Hepatocyte (in vitro differentiated cells): ENCODE measurements around the gene PTGER4. TPM values are rescaled to one million over a fixed set of nuclear protein-coding genes. Genes with fewer than 3 reads are reported as not detected.

Experiments used
- DNase-seq: peaks from one replicate; pipeline ENCODE4 v3.0.0-alpha.2; 2016; ENCODE audit warnings: low spot score
- H2AFZ ChIP-seq: fragments of 200-600 bp; sonication (generic); 2 replicates; pipeline ENCODE4 v1.6.0; 2016; ENCODE audit warnings: antibody characterized with exemption, mild to moderate bottlenecking
- H3K27ac ChIP-seq: fragments of 200-600 bp; sonication (generic); 2 replicates; pipeline ENCODE4 v1.5.1; 2016; ENCODE audit warnings: mild to moderate bottlenecking
- H3K27me3 ChIP-seq: fragments of 200-600 bp; sonication (generic); 2 replicates; pipeline ENCODE4 v1.6.1; 2016
- H3K36me3 ChIP-seq: fragments of 200-600 bp; sonication (generic); replicated peaks from 2 replicates; pipeline ENCODE4 v1.5.1; 2016; ENCODE audit warnings: low read depth; ENCODE audit not compliant: insufficient read depth
- H3K4me1 ChIP-seq: fragments of 200-600 bp; sonication (generic); 2 replicates; pipeline ENCODE4 v1.5.1; 2016; ENCODE audit warnings: mild to moderate bottlenecking, moderate library complexity; ENCODE audit not compliant: insufficient read depth
- H3K4me2 ChIP-seq: fragments of 200-600 bp; sonication (generic); 2 replicates; pipeline ENCODE4 v1.6.0; 2016
- H3K4me3 ChIP-seq: fragments of 200-600 bp; sonication (generic); 2 replicates; pipeline ENCODE4 v1.5.1; 2016; ENCODE audit warnings: mild to moderate bottlenecking
- H3K79me2 ChIP-seq: fragments of 200-600 bp; sonication (generic); 2 replicates; pipeline ENCODE4 v1.6.0; 2017; ENCODE audit warnings: mild to moderate bottlenecking
- H3K9me2 ChIP-seq: fragments of 200-600 bp; sonication (generic); replicated peaks from 2 replicates; pipeline ENCODE4 v1.6.0; 2017; ENCODE audit warnings: mild to moderate bottlenecking; ENCODE audit not compliant: insufficient read depth
- H3K9me3 ChIP-seq: fragments of 200-600 bp; sonication (generic); 2 replicates; pipeline ENCODE4 v1.5.1; 2016; ENCODE audit warnings: low read depth, mild to moderate bottlenecking
- H4K20me1 ChIP-seq: fragments of 200-600 bp; sonication (generic); 2 replicates; pipeline ENCODE4 v1.6.0; 2016; ENCODE audit warnings: mild to moderate bottlenecking; ENCODE audit not compliant: insufficient read depth, poor library complexity, severe bottlenecking
- EZH2 ChIP-seq: fragments of 200-600 bp; sonication (generic); IDR thresholded peaks from 2 replicates; pipeline ENCODE4 v1.6.1; 2016; ENCODE audit warnings: antibody characterized with exemption, mild to moderate bottlenecking, borderline replicate concordance
- EZH2phosphoT487 ChIP-seq: fragments of 200-600 bp; sonication (generic); IDR thresholded peaks from one replicate; pipeline ENCODE4 v1.6.1; 2018; ENCODE audit warnings: antibody characterized with exemption, mild to moderate bottlenecking, low read depth, moderate library complexity; ENCODE audit not compliant: unreplicated experiment, severe bottlenecking
- polyA plus RNA-seq: library from polyadenylated mRNA; unstranded; fragments of >200 nt; fragmentation: Nextera tagmentation; extraction: Ambion mirVana; gene quantifications from 2 replicates; pipeline ENCODE4 v1.2.1, GENCODE V29; 2016
- small RNA-seq: library from RNA; depleted of rRNA; stranded (forward); fragments of <200 nt; gene quantifications from one replicate; pipeline ENCODE3, GENCODE V24; 2014
- total RNA-seq: library from RNA; depleted of rRNA; stranded (reverse); fragments of >200 nt; gene quantifications from 2 replicates; pipeline ENCODE4 v1.2.3, GENCODE V29; 2014
- TF ChIP-seq, protein P1 (sequence below): fragments of 200-600 bp; sonication (generic); IDR thresholded peaks from 2 replicates; pipeline ENCODE4 v1.5.1; 2016; ENCODE audit warnings: antibody characterized with exemption, mild to moderate bottlenecking; ENCODE audit not compliant: poor library complexity

PTGER4 gene
- total and polyA plus RNA-seq, 2 experiments from 2014 or later: 3.6 to 7.1 TPM

DNA sequence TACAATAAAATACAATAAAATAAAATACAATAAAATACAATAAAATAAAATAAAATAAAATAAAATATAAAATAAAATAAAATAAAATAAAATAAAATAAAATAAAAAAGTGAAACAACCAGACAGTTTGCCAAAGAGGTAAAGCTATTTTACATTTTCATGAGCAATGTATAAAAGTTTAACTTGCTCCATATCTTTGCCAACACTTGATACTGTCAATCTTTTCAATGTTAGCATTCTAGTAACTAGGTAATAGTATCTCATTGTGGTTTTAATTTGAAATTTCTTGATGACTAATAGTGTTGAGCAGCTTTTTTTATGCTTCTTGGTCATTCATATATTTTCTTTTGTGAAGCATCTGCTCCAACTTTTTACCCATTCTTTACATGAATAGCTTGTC, 58.8 kb downstream of the PTGER4 start:
- no peak for DNase-seq
- no peak overlapping the region for H3K4me3 ChIP-seq
- no peak overlapping the region for H3K4me2 ChIP-seq
- H3K79me2 ChIP-seq: peaks cover 19% of the 10 kb centered on the region
- H2AFZ ChIP-seq: no peak overlapping the region
- no peaks in the 10 kb centered on the region for H3K9me3 ChIP-seq
- no peaks in the 10 kb centered on the region for H3K36me3 ChIP-seq
- no peaks in the 10 kb centered on the region for H3K9me2 ChIP-seq
- no peak overlapping the region for H3K27ac ChIP-seq
- TF ChIP-seq EZH2phosphoT487 (no peak), EZH2 (no peak)
- TF ChIP-seq, protein P1, sequence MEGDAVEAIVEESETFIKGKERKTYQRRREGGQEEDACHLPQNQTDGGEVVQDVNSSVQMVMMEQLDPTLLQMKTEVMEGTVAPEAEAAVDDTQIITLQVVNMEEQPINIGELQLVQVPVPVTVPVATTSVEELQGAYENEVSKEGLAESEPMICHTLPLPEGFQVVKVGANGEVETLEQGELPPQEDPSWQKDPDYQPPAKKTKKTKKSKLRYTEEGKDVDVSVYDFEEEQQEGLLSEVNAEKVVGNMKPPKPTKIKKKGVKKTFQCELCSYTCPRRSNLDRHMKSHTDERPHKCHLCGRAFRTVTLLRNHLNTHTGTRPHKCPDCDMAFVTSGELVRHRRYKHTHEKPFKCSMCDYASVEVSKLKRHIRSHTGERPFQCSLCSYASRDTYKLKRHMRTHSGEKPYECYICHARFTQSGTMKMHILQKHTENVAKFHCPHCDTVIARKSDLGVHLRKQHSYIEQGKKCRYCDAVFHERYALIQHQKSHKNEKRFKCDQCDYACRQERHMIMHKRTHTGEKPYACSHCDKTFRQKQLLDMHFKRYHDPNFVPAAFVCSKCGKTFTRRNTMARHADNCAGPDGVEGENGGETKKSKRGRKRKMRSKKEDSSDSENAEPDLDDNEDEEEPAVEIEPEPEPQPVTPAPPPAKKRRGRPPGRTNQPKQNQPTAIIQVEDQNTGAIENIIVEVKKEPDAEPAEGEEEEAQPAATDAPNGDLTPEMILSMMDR: no peak
- no peaks in the 10 kb centered on the region for H4K20me1 ChIP-seq
- H3K27me3 ChIP-seq: no peaks in the 10 kb centered on the region
- peaks cover 24% of the 10 kb centered on the region for H3K4me1 ChIP-seq

Small RNA genes within 50 kb of the gene (small RNA-seq; reads per million reads assigned to genes)
- not detected for gene RF00092

Other genes starting within 250 kb of the PTGER4 start
- gene TTC33, start 76.0 kb downstream of the PTGER4 start, total RNA-seq: 15.4 and 19.3 TPM in 2 replicates
- gene TTC33, start 76.0 kb downstream of the PTGER4 start, polyA plus RNA-seq: 5.6 and 8.8 TPM in 2 replicates
- gene PRKAA1, start 118.5 kb downstream of the PTGER4 start, total RNA-seq: 87.9 and 90.4 TPM in 2 replicates
- 24.5 and 25.7 TPM in 2 replicates for gene PRKAA1, start 118.5 kb downstream of the PTGER4 start, polyA plus RNA-seq
- 48.2 and 68.7 TPM in 2 replicates for gene RPL37, start 155.3 kb downstream of the PTGER4 start, total RNA-seq
- 534 and 566 TPM in 2 replicates for gene RPL37, start 155.3 kb downstream of the PTGER4 start, polyA plus RNA-seq
- 4.5 and 5.5 TPM in 2 replicates for gene CARD6, start 161.5 kb downstream of the PTGER4 start, total RNA-seq
- gene CARD6, start 161.5 kb downstream of the PTGER4 start, polyA plus RNA-seq: 1.4 and 2.6 TPM in 2 replicates
- gene C7, start 229.6 kb downstream of the PTGER4 start, total RNA-seq: 10.3 and 43.5 TPM in 2 replicates
- 5.3 and 7.7 TPM in 2 replicates for gene C7, start 229.6 kb downstream of the PTGER4 start, polyA plus RNA-seq